Gastrocnemius medialis (tissue), 4 donors: Measurements from ENCODE around the gene KCTD7. TPM values are rescaled to one million over a fixed set of nuclear protein-coding genes. Genes with fewer than 3 reads are reported as not detected.
A peak's percentile ranks its signal among the peaks of the same experiment; 100 is the strongest.
"Not testable (repeated sequence)": the region's sequence is repeated elsewhere in the genome, so short reads cannot be mapped to it uniquely, and the experiment has no call there.

Source experiments
- ATAC-seq, 2 donors: fragments of 150-250 bp; one replicate each; pipeline ENCODE4 v1.9.1; 2016
- DNase-seq, 2 donors: peaks; one replicate each; pipeline ENCODE4 v3.0.0-alpha.2; 2019
- H3K27ac ChIP-seq, 4 donors: fragments of 200-600 bp; sonication (generic); 1 replicate in 1 of 4; 2 replicates in 3 of 4; pipeline ENCODE4 v1.5.1; 2016 to 2018; ENCODE audit warnings: mild to moderate bottlenecking in 2 of 4, moderate library complexity in 1 of 4
- H3K27me3 ChIP-seq, 3 donors: fragments of 200-600 bp; sonication (generic) in 2 of 3; 1 replicate in 1 of 3; 2 replicates in 2 of 3; pipeline versions ENCODE4 v1.5.1 to v1.6.0; 2016 to 2019; ENCODE audit warnings: mild to moderate bottlenecking in 1 of 3, moderate library complexity in 1 of 3
- H3K36me3 ChIP-seq, 2 donors: fragments of 200-600 bp; sonication (generic) in 1 of 2; one replicate each; pipeline ENCODE4 v1.5.1; 2017 to 2018
- H3K4me1 ChIP-seq, 2 donors: fragments of 200-600 bp; sonication (generic) in 1 of 2; one replicate each; pipeline ENCODE4 v1.5.1; 2016 to 2017; ENCODE audit warnings: mild to moderate bottlenecking in 2 of 2
- H3K4me3 ChIP-seq, 4 donors: fragments of 200-600 bp; sonication (generic) in 3 of 4; 1 replicate in 1 of 4; 2 replicates in 3 of 4; pipeline ENCODE4 v1.5.1; 2016 to 2019; ENCODE audit warnings: mild to moderate bottlenecking in 2 of 4
- H3K9me3 ChIP-seq, 3 donors: fragments of 200-600 bp; sonication (generic) in 2 of 3; 1 replicate in 1 of 3; 2 replicates in 2 of 3; pipeline ENCODE4 v1.5.1; 2016 to 2019
- CTCF ChIP-seq, 5 experiments: fragments of 450-650 bp in 3 of 5; fragments of 200-600 bp in 2 of 5; sonication (generic) in 2 of 5; IDR thresholded peaks in 4 of 5; conservative IDR thresholded peaks in 1 of 5; 1 replicate in 4 of 5; 2 replicates in 1 of 5; pipeline ENCODE4 v1.5.1; 2016 to 2019; ENCODE audit warnings: antibody characterized with exemption in 5 of 5, mild to moderate bottlenecking in 3 of 5, moderate library complexity in 3 of 5
- POLR2A ChIP-seq, 2 donors: fragments of 450-650 bp; IDR thresholded peaks; one replicate each; pipeline ENCODE4 v1.6.1; 2017; ENCODE audit warnings: antibody characterized with exemption in 2 of 2, mild to moderate bottlenecking in 2 of 2, moderate library complexity in 2 of 2
- in situ Hi-C, 4 donors: fragments of 200-750 bp; cut with MboI; loops; one replicate each; pipeline versions ENCODE4 v1.15.0 to v1.8.0; 2017; ENCODE audit warnings: low sequenced_read_pairs in 4 of 4
- intact Hi-C: fragments of 100-400 bp; cut with DNase I; formaldehyde crosslinking; loops from one replicate; pipeline ENCODE4 v1.15.1; 2023; ENCODE audit warnings: low total_unique reads
- total RNA-seq, 4 donors: library from RNA; depleted of rRNA; stranded (reverse); fragments of >200 nt; gene quantifications; one replicate each; pipeline versions ENCODE4 v1.1.0 to v1.2.3, GENCODE V29; 2016

KCTD7 gene
- total RNA-seq, 4 donors from 2014 or later = 3.0 to 6.0 (median 5.5) TPM

DNA sequence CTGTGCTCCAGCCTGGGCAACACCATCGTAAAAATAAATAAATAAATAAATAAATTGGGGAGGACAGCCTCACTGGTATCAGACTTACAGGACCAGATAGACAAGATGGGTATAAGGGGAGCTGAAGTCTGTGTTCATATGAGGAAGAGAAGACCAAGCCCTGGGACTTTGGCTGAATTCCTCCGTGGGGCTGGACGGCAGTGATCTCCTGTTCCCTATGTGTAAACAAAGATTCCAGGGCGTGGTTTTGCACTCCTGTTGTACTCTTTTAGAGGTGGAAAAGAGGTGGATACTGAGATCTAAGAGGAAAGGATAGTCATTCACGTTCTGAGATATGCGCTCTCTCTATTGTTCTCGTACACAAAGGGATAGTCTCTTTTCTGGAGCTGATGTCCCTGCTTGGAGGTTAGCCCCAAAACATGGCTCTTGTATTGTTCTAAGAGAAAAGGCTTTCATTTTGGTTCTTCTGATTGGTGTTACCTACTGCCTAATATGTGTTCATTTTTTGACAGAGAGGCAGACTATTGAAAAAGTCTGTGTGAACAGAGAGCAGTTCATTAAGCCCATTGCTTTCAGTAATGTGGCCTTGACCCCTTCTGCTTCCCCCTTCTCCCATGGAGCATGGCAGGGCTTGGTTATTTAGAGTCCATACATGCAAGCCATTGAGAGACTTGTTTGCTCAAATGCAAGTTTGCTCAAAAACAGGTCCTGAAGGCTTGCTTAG is 12.3 kb downstream of the KCTD7 start:
- ATAC-seq = no peak
- H3K27me3 ChIP-seq = no peaks in the 10 kb centered on the region
- H3K9me3 ChIP-seq = no peaks in the 10 kb centered on the region
- H3K4me3 ChIP-seq = no peak overlapping the region
- TF ChIP-seq CTCF (IDR thresholded peaks at IDR 0.05 in 4 of 5, conservative IDR thresholded peaks at IDR 0.05 in 1 of 5) = no peak
- TF ChIP-seq POLR2A (IDR thresholded peaks at IDR 0.05) = no peak
- peaks cover 0 to 3% of the 10 kb centered on the region in 2 donors for H3K4me1 ChIP-seq
- no peak for DNase-seq
- H3K27ac ChIP-seq = peak overlapping the region in 1 of 4 donors; percentile 49
- intact Hi-C loops (no loop called here), in situ Hi-C loops (no loop called here)
- peaks cover 0 to 49% of the 10 kb centered on the region in 2 donors for H3K36me3 ChIP-seq

DNA sequence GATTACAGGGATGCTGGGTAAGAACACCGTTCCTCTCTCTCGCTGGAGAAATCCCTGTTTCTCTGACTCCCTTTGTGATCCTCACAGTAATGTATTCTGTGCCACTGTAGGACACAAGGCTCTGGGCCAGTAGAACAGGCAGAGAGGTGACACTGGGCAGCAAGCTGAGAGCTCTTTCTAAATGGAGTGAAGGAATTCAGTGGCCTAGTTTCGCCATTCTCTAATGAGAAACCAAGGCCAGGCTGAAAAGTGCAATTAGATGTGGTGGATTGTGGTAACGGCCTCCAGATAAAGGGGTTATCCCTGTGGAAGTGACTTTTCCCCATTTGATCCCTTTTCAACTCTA is 12.8 kb downstream of the KCTD7 start:
- DNase-seq = no peak
- TF ChIP-seq POLR2A (IDR thresholded peaks at IDR 0.05) (no peak), CTCF (IDR thresholded peaks at IDR 0.05 in 4 of 5, conservative IDR thresholded peaks at IDR 0.05 in 1 of 5) (no peak)
- in situ Hi-C loops = no loop called here
- no peaks in the 10 kb centered on the region for H3K9me3 ChIP-seq
- H3K4me3 ChIP-seq = no peak overlapping the region
- H3K27me3 ChIP-seq = no peaks in the 10 kb centered on the region
- intact Hi-C loops = no loop called here
- H3K4me1 ChIP-seq = peaks cover 0 to 3% of the 10 kb centered on the region in 2 donors
- H3K27ac ChIP-seq = peak overlapping the region in 1 of 4 donors; percentile 49
- peak in 1 of 2 donors; percentile 73 for ATAC-seq
- H3K36me3 ChIP-seq = peaks cover 0 to 49% of the 10 kb centered on the region in 2 donors

DNA sequence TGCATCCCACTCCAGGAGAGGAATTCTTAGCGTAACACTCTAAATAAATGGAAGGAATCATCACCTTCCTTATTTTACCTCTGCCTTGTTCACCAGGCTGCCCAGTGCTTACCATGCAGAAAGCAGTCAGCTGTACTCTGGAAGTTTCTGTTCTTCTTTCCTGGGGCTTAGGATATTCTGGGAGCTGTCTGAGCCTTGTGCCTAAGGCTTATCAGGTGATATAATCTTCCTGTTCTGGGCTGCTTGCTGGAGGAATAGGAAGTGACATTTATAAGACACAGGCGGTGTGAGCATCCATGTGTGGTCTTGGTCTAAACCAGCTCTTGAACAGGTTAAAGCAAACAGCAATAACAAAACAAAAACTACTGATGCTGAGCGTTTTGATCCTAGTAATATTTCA is 13.5 kb downstream of the KCTD7 start:
- no peak for TF ChIP-seq CTCF (IDR thresholded peaks at IDR 0.05 in 4 of 5, conservative IDR thresholded peaks at IDR 0.05 in 1 of 5)
- no peak for TF ChIP-seq POLR2A (IDR thresholded peaks at IDR 0.05)
- H3K36me3 ChIP-seq = peaks cover 0 to 49% of the 10 kb centered on the region in 2 donors
- DNase-seq (no peak), ATAC-seq (no peak)
- H3K27ac ChIP-seq = no peak overlapping the region
- in situ Hi-C loops = no loop called here
- no peaks in the 10 kb centered on the region for H3K27me3 ChIP-seq
- intact Hi-C loops = no loop called here
- H3K4me3 ChIP-seq = no peak overlapping the region
- H3K4me1 ChIP-seq = peaks cover 0 to 3% of the 10 kb centered on the region in 2 donors
- no peaks in the 10 kb centered on the region for H3K9me3 ChIP-seq

DNA sequence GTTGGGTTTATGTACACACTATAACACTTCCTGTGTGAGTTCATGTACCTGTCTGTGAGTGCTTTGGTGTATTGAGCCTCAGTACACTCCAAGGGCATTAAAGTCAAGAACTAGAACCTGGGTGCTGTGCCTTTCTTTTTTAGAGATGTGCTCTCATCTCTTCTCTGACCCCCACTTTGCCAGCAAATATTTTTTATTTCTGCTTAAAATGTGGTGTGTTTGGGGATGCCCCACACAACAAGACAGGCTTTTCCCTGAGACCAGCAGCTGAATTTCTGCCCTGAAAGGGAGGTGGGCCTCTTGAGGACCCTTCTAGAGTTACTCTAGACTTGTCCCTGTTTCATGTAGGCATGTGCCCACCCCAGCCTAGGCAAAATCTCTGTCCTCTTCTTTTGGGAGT is 14.3 kb downstream of the KCTD7 start:
- DNase-seq = no peak
- Histone ChIP-seq H3K4me3 (no peak overlapping the region), H3K27me3 (no peaks in the 10 kb centered on the region), H3K36me3 (peaks cover 0 to 42% of the 10 kb centered on the region in 2 donors), H3K27ac (no peak overlapping the region), H3K9me3 (no peaks in the 10 kb centered on the region), H3K4me1 (peaks cover 0 to 3% of the 10 kb centered on the region in 2 donors)
- no peak for ATAC-seq
- TF ChIP-seq POLR2A (IDR thresholded peaks at IDR 0.05) (no peak), CTCF (IDR thresholded peaks at IDR 0.05 in 4 of 5, conservative IDR thresholded peaks at IDR 0.05 in 1 of 5) (no peak)
- in situ Hi-C loops (no loop called here), intact Hi-C loops (no loop called here)

DNA sequence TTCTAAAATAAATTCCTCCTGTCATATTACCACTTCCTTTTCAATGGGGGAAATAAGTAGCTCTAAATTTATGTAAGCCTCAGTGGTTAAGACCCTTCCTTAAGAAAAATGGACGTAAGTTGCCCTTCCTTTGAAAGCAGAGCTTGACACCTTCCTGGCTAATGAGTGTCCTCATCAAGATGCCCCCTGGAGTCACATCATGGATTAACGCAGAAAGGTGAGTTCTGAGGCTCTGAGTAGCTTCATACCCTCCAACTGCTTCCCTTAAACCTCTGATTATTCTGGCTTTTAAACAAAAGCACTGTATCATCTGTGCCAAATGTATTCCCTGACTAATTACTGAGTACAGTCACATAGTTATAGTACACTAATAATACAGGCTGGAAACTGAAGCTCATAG is 14.7 kb downstream of the KCTD7 start:
- H3K4me1 ChIP-seq = peaks cover 0 to 3% of the 10 kb centered on the region in 2 donors
- no peak for TF ChIP-seq CTCF (IDR thresholded peaks at IDR 0.05 in 4 of 5, conservative IDR thresholded peaks at IDR 0.05 in 1 of 5)
- TF ChIP-seq POLR2A (IDR thresholded peaks at IDR 0.05) = no peak
- H3K36me3 ChIP-seq = peaks cover 0 to 38% of the 10 kb centered on the region in 2 donors
- H3K4me3 ChIP-seq = no peak overlapping the region
- H3K9me3 ChIP-seq = no peaks in the 10 kb centered on the region
- intact Hi-C loops = no loop called here
- ATAC-seq (no peak), DNase-seq (no peak)
- in situ Hi-C loops = no loop called here
- H3K27ac ChIP-seq = no peak overlapping the region
- no peaks in the 10 kb centered on the region for H3K27me3 ChIP-seq

DNA sequence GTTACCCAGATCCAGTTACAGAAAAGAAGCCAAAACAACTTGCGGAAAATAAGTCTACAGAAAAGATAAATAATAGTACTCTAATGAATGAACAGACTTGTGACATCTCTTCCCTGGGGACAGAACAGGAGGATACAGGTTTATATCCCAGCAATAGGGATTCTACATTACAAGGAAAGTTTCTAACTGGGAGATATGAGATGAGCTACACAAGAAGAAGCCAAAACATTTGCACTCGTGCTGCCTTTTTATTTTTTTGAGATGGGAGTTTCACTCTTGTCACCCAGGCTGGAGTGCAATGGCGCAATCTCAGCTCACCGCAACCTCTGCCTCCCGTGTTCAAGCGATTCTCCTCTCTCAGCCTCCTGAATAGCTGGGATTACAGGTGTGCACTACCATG is 22.3 kb downstream of the KCTD7 start:
- in situ Hi-C loops, H3K27ac ChIP-seq, H3K9me3 ChIP-seq, ATAC-seq, DNase-seq, H3K4me3 ChIP-seq, H3K27me3 ChIP-seq, H3K36me3 ChIP-seq: not testable (repeated sequence)
- H3K4me1 ChIP-seq = peaks cover 10 to 11% of the 10 kb centered on the region in 2 donors
- intact Hi-C loops = loop anchor here (10.0 kb wide), 1 partner anchor 156 kb away; no protein-coding TSS in a partner anchor
